ENCODE data around the gene MAD1L1. TPM values are rescaled to one million over a fixed set of nuclear protein-coding genes. Genes with fewer than 3 reads are reported as not detected.
A peak's percentile ranks its signal among the peaks of the same experiment; 100 is the strongest.

The MAD1L1 gene
- total and polyA plus RNA-seq, 4 donors = 29.3 to 44.1 (median 35.8) TPM

DNA sequence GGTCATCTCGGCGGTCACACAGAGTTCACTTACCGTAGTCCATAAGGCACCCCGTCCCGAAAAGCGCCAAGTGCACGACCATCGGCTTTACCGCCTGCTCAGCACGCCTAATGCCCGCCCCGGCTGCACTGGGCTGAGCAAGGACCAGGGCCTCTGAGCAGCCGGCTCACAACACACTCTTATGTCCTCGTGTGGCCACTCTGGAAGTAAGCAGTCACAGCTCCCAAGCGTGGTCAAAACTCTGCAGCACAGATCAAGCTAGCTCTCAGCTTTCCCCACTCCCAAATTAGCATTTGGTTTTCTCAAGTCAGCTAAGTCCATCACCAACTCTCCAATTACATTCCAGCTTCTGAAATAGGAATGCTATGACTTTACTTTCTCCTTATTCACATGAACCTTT, 57.7 kb downstream of the MAD1L1 start:
- no peak overlapping the region for H3K4me3 ChIP-seq (ENCODE audit: low read depth, low read length)
- H3K27me3 ChIP-seq (ENCODE audit: control insufficient read depth, insufficient read depth, low read length) = no peaks in the 10 kb centered on the region
- peaks cover 24% of the 10 kb centered on the region for H3K4me1 ChIP-seq (ENCODE audit: control insufficient read depth, insufficient read depth, low read length)
- DNase-seq (ENCODE audit: low read depth in 4 of 6, low spot score in 6 of 6) = no peak
- H3K9me3 ChIP-seq (ENCODE audit: control insufficient read depth, insufficient read depth, low read length) = no peaks in the 10 kb centered on the region
- H3K27ac ChIP-seq (ENCODE audit: low read depth, low read length) = no peak overlapping the region
- WGBS (ENCODE audit: insufficient coverage) = 98% methylated on average over 15 of the region's 15 CpGs
- H3K36me3 ChIP-seq (ENCODE audit: control insufficient read depth, insufficient read depth, low read length) = peaks cover 36% of the 10 kb centered on the region

DNA sequence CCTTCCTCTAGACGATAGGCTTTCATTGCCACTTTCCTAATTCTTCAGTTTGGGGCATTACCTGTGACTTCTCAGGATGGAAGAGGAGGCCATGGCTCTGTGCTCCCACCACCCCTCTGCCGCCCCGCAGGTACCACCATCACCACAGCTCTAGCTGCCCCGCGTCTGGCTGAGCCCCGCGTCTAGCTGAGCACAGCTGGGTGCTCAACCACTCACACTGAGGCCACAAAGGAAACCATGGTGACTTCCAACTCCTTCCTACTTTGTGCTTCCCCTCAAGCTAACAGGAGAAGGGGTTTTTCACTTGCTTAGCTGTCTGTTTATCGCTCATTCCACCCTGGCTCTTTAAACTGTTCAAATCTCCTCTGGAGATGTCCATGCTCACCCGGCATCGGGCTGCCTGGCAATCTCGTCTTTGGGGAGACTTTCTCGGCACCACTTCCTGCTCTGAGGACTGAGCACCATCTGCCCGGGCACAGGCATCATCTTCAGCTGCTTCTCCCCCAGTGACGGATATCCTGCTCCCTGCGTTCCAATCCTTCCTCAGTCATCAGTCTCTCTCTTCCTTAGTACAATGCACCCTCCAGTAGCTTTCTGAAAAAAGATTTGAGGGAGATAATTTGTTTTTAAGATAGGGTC, 59.4 kb downstream of the MAD1L1 start:
- WGBS (ENCODE audit: insufficient coverage) = 34% methylated on average over 11 of the region's 15 CpGs
- H3K27ac ChIP-seq (ENCODE audit: low read depth, low read length) = peak overlapping the region; percentile 36
- H3K27me3 ChIP-seq (ENCODE audit: control insufficient read depth, insufficient read depth, low read length) = no peaks in the 10 kb centered on the region
- H3K9me3 ChIP-seq (ENCODE audit: control insufficient read depth, insufficient read depth, low read length) = no peaks in the 10 kb centered on the region
- H3K36me3 ChIP-seq (ENCODE audit: control insufficient read depth, insufficient read depth, low read length) = peaks cover 47% of the 10 kb centered on the region
- peaks cover 28% of the 10 kb centered on the region for H3K4me1 ChIP-seq (ENCODE audit: control insufficient read depth, insufficient read depth, low read length)
- no peak overlapping the region for H3K4me3 ChIP-seq (ENCODE audit: low read depth, low read length)
- peak in 1 of 6 donors; percentile 40 for DNase-seq (ENCODE audit: low read depth in 4 of 6, low spot score in 6 of 6)

DNA sequence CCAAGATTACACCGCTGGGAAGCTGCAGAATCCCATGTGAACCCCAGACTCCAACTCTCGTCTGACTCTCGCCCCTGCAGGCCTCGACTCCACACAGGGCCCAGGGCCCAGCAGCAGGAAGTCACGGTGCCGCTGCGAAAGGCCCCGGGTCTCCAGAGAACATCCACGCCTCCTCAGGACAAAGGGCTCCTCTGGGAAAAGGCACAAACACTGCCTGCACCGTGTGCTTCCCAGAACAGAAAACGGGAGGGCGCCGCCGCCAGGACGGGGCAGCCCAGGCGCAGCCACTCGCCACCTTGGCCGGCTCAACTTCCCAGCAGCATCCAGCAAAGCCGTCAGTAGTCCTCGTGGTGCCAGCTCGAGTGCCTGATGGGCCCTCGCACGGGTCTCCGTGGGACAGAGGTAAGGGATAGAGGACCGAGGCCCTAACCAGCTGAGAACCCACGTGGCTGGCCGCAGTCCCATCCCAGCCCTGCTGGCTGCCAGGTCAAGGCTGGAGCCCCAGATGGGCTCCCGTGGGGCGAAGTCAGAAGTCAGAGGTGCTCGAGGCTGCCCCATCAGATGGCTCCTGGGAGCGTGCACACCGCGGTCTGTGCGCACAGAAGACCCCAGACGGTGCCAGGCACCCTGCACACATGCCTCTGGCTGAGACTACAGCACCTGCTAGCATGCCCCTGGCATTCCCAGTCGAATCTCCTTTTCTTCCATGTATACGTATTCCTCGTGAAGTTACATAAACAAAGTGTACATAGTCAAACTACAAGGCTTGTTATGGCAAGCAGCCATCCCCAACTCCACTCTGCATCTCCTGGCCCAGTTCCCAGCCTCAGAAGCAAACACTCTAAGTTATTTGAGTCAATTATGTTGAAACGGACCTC, 60.2 kb downstream of the MAD1L1 start:
- peaks cover 48% of the 10 kb centered on the region for H3K36me3 ChIP-seq (ENCODE audit: control insufficient read depth, insufficient read depth, low read length)
- no peak overlapping the region for H3K4me3 ChIP-seq (ENCODE audit: low read depth, low read length)
- peak in 2 of 6 donors; percentile 76 to 90 for DNase-seq (ENCODE audit: low read depth in 4 of 6, low spot score in 6 of 6)
- no peaks in the 10 kb centered on the region for H3K9me3 ChIP-seq (ENCODE audit: control insufficient read depth, insufficient read depth, low read length)
- peaks cover 28% of the 10 kb centered on the region for H3K4me1 ChIP-seq (ENCODE audit: control insufficient read depth, insufficient read depth, low read length)
- 71% methylated on average over 38 of the region's 39 CpGs for WGBS (ENCODE audit: insufficient coverage)
- no peaks in the 10 kb centered on the region for H3K27me3 ChIP-seq (ENCODE audit: control insufficient read depth, insufficient read depth, low read length)
- H3K27ac ChIP-seq (ENCODE audit: low read depth, low read length) = peak overlapping the region; percentile 36

DNA sequence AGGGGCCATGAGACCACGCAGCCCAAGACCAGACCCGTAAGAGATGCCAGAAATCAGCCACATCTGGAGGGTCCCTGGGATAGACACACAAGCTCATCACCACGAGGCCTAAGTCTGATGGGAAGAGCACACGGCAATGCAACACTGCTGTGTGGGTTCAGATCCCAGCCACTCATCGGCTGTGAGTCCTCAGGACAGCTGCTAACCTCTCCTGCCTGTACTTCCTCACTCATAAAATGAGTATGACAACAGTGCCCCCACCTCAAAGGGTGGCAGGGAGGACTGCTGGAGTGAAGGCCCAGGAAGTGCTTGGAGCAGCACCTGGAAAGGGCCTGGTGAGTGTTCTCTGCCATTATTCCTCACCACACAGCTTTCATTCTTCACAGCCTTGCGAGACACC, 60.9 kb downstream of the MAD1L1 start:
- peaks cover 29% of the 10 kb centered on the region for H3K4me1 ChIP-seq (ENCODE audit: control insufficient read depth, insufficient read depth, low read length)
- 98% methylated on average over 6 of the region's 6 CpGs for WGBS (ENCODE audit: insufficient coverage)
- H3K4me3 ChIP-seq (ENCODE audit: low read depth, low read length) = no peak overlapping the region
- no peak overlapping the region for H3K27ac ChIP-seq (ENCODE audit: low read depth, low read length)
- H3K27me3 ChIP-seq (ENCODE audit: control insufficient read depth, insufficient read depth, low read length) = no peaks in the 10 kb centered on the region
- H3K9me3 ChIP-seq (ENCODE audit: control insufficient read depth, insufficient read depth, low read length) = no peaks in the 10 kb centered on the region
- H3K36me3 ChIP-seq (ENCODE audit: control insufficient read depth, insufficient read depth, low read length) = peaks cover 52% of the 10 kb centered on the region
- DNase-seq (ENCODE audit: low read depth in 4 of 6, low spot score in 6 of 6) = no peak

DNA sequence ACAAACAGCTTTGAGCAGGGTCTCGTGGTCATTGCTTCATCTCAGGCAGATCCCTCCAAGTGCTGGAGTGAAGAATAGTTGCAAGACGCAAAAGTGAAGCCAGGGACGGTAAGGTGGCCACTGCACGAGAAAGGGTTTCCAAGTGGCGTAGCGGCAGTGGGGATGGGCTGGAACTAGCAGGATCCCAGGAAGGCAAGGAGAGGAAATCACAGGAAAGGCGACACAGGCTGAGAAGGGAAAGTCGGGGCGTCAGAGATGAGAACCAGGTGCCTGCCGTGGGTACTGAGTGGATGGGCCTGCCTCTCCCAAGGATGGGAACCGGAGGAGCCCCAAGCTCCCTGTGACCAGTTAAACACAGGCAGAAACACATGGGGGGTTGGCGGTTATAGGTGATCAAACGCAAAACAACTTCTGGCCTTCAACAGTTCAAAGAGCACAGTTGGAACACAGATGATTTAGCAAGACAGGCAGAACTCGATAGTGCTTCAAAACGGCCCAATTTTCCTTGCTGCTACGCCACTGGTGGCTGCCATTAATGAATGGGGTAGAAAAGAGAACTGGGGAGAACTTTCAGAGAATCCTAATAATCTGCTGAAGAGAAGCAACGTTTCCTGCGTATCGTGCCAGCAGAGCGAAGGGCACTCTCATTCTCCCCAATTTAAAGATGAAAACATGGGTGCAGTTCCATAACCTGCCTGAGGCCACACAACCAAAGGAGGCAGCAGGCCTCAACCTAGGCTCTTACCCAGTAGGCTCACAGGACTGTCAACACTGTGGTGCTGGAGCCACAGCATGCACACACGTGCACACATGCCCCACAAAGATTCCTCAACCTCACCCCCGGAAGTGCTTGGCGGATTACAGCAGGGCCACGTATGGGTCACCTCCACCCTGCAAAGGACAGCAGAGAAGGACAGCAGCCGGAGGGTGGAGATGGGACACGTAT, 61.9 kb downstream of the MAD1L1 start:
- DNase-seq (ENCODE audit: low read depth in 4 of 6, low spot score in 6 of 6) = no peak
- Histone ChIP-seq H3K4me3 (ENCODE audit: low read depth, low read length) (no peak overlapping the region), H3K4me1 (ENCODE audit: control insufficient read depth, insufficient read depth, low read length) (peaks cover 38% of the 10 kb centered on the region), H3K36me3 (ENCODE audit: control insufficient read depth, insufficient read depth, low read length) (peaks cover 59% of the 10 kb centered on the region), H3K9me3 (ENCODE audit: control insufficient read depth, insufficient read depth, low read length) (no peaks in the 10 kb centered on the region), H3K27me3 (ENCODE audit: control insufficient read depth, insufficient read depth, low read length) (no peaks in the 10 kb centered on the region), H3K27ac (ENCODE audit: low read depth, low read length) (no peak overlapping the region)
- WGBS (ENCODE audit: insufficient coverage) = 92% methylated on average over 25 of the region's 26 CpGs

DNA sequence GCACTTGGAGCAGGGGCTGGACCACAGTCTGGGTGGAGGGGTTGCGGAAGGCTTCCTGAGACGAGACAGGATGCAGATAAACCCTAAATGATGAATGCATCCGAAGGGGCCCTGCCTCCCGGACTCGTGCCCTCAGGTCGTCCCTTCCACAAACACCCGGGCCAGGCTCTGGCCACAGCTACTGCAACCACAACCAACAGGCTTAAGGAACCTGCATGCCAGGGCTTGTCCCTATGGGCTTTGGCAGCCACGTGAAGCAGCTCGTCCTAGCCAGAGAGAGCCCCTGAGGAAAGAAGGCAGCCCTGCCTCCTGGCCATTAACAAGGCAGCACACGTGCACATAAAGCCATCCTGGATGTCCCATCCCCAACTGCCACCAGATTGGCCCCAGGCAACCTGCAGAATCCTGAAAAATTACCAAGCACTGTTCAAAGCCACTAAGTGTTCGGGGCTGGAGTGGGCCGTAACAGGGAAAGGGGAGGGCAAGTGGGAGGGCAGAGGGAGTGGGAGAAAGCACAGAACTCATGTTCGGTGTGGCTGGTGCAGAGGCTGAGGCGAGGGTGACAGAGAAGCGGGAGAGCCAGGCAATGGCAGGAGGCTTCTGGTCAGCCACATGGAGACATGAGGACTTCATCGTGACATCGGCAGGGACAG, 62.7 kb downstream of the MAD1L1 start:
- Histone ChIP-seq H3K4me1 (ENCODE audit: control insufficient read depth, insufficient read depth, low read length) (peaks cover 38% of the 10 kb centered on the region), H3K36me3 (ENCODE audit: control insufficient read depth, insufficient read depth, low read length) (peaks cover 64% of the 10 kb centered on the region), H3K27ac (ENCODE audit: low read depth, low read length) (no peak overlapping the region), H3K4me3 (ENCODE audit: low read depth, low read length) (no peak overlapping the region), H3K27me3 (ENCODE audit: control insufficient read depth, insufficient read depth, low read length) (no peaks in the 10 kb centered on the region), H3K9me3 (ENCODE audit: control insufficient read depth, insufficient read depth, low read length) (no peaks in the 10 kb centered on the region)
- WGBS (ENCODE audit: insufficient coverage) = 77% methylated on average over 17 of the region's 17 CpGs
- no peak for DNase-seq (ENCODE audit: low read depth in 4 of 6, low spot score in 6 of 6)

DNA sequence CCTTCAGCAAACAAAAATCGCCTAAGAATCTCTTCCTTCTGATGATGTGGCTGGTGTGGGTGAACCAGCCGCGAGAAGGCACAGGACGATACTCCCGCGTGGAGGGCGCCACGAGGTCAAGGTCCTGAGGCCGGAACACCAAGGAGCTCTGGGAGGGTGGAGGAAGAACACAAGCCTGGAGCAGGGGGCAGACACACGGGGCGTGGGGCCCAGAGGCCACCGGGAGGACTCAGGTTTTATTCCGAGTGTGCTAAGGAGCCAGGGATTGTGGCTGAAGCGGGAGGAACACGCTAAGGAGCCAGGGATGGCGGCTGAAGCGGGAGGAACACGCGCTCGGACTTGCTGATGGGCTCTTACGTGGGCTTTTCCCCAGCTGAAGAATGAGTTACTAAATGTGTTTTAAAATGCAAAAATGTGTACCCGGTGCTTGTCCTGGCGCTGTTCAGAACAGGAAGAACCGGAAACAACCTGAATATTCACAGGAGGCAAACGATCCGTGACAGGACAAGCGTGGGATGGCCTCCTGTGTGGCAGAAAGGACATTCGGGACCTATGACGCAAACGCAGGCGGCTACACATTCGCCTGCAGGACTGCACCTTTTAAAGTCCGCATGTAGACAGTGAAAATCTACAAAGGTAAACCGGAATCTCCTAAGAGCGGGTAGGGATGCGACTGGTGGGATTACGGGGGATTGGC, 64.0 kb downstream of the MAD1L1 start:
- 93% methylated on average over 32 of the region's 37 CpGs for WGBS (ENCODE audit: insufficient coverage)
- DNase-seq (ENCODE audit: low read depth in 4 of 6, low spot score in 6 of 6) = no peak
- peaks cover 37% of the 10 kb centered on the region for H3K4me1 ChIP-seq (ENCODE audit: control insufficient read depth, insufficient read depth, low read length)
- no peaks in the 10 kb centered on the region for H3K27me3 ChIP-seq (ENCODE audit: control insufficient read depth, insufficient read depth, low read length)
- no peaks in the 10 kb centered on the region for H3K9me3 ChIP-seq (ENCODE audit: control insufficient read depth, insufficient read depth, low read length)
- peaks cover 61% of the 10 kb centered on the region for H3K36me3 ChIP-seq (ENCODE audit: control insufficient read depth, insufficient read depth, low read length)
- no peak overlapping the region for H3K4me3 ChIP-seq (ENCODE audit: low read depth, low read length)
- H3K27ac ChIP-seq (ENCODE audit: low read depth, low read length) = no peak overlapping the region

DNA sequence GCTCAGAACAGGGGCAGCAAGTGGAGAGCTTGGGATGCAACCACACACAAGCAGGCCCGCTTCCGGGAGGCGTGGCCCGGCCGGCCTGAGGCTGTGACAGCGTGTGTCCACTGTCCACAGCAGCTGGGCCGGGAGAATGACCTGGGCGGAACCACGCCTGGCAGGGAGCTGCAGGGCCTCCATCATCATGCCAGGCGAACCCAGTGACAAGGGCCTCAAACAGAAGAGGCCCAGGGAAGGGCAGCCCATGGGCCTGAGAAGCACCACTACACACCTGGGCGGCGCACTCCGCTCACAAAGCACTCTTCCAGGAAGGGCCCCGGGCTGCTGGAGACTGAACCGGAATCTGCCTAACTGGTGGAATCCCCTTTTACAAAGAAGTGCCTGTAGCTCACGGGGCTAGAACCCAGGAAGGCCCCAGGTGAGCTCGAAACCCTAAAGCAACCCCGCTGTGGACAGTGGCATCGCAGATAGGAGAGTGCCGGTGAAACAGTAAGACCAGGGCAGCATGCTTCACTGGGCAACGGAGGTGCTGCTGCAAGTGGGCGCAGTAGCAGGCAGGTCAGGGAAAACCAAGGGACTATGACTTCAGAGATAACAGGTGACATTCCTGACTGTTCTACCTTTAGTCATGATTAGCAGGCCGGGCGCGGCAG, 66.0 kb downstream of the MAD1L1 start:
- Histone ChIP-seq H3K4me1 (ENCODE audit: control insufficient read depth, insufficient read depth, low read length) (peaks cover 28% of the 10 kb centered on the region), H3K9me3 (ENCODE audit: control insufficient read depth, insufficient read depth, low read length) (no peaks in the 10 kb centered on the region), H3K27ac (ENCODE audit: low read depth, low read length) (peak overlapping the region; percentile 73), H3K27me3 (ENCODE audit: control insufficient read depth, insufficient read depth, low read length) (no peaks in the 10 kb centered on the region), H3K4me3 (ENCODE audit: low read depth, low read length) (no peak overlapping the region), H3K36me3 (ENCODE audit: control insufficient read depth, insufficient read depth, low read length) (peaks cover 47% of the 10 kb centered on the region)
- WGBS (ENCODE audit: insufficient coverage) = 86% methylated on average over 23 of the region's 25 CpGs
- no peak for DNase-seq (ENCODE audit: low read depth in 4 of 6, low spot score in 6 of 6)

All from spinal cord (tissue), 10 donors.